Cerebellar cortex (tissue), 1 donor: ENCODE results near the gene CDC25C.
"Not testable (repeated sequence)": the region's sequence is repeated elsewhere in the genome, so short reads cannot be mapped to it uniquely, and the experiment has no call there.

Source experiments
- DNase-seq: peaks from one replicate; pipeline ENCODE4 v3.0.0-alpha.2; 2015; ENCODE audit warnings: low spot score

The CDC25C gene

DNA sequence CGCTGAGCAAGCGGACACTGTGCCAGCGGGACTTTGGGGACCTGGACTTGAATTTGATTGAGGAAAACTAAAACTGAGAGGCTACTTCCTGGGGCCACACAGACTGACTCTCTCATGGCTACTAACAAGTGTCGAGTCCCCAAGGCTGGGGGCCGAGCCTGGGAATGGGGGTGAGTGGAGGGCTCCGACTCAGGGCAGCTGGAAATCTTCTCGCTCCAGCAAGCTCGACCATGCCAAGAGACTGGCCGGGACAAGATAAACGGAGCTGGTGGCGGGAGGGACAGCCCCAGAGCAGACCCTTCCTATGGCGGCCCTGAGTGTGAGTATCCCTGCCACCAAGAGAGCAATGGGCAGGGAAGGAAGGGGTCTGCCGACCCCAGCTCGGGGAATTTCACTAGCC is 15.3 kb upstream of the CDC25C start:
- no peak for DNase-seq

DNA sequence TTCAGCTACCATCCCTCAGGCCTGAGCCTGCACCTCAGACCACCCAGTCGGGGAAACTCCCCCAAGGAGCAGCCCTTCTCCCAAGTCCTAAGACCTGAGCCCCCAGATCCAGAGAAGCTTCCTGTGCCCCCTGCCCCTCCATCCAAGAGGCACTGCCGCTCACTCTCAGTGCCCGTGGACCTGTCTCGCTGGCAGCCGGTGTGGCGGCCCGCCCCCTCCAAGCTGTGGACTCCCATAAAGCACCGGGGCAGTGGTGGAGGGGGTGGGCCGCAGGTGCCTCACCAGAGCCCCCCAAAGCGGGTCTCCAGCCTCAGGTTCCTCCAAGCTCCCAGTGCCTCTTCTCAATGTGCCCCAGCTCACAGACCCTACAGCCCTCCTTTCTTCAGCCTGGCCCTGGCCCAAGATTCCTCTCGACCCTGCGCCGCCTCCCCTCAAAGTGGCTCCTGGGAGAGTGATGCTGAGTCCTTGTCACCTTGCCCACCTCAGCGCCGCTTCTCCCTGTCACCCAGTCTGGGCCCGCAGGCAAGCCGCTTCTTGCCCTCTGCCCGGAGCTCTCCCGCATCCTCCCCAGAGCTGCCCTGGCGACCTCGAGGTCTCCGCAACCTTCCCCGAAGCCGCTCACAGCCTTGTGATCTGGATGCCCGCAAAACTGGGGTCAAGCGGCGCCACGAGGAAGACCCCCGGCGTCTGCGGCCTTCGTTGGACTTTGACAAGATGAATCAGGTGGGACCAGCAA is 13.5 kb upstream of the CDC25C start:
- DNase-seq, result no peak

DNA sequence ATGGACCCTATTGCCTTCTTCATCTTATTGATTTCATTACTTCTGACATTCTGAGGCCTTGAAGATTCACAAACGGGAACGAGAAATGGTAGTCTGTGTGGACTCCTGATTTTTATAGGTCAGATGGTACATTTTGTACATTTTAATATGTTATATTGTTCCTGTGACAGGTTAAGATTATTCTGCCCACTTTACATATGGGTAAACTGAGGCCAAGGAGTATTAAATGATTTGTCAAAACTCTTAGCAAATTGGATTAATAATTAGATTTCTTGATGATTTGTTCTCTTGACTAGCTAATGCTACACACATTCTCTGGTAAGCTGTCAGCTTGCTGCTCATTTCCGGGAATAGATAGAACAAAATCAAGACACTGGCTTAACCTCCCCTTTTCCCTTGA is 8.4 kb upstream of the CDC25C start:
- DNase-seq, result no peak

DNA sequence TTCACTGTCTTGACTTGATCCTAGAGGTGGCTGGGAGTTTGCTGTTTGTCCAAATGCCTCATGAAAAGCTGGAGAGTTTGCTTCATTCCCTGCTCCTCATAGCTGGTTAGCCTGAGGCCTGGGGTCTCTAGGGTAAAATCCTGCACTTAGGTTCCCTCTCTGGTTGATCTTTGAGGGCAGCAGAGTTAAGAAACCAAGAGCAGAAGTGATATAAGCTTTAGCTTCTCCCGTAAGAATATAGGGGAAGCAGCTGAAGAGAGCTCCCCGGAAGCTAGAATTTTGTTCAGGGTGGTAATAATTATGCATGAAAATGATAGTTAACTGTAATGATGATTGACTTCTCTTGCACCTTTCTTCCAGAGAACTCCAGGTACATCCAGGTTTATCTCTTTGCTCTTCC is 7.9 kb upstream of the CDC25C start:
- DNase-seq, result no peak

DNA sequence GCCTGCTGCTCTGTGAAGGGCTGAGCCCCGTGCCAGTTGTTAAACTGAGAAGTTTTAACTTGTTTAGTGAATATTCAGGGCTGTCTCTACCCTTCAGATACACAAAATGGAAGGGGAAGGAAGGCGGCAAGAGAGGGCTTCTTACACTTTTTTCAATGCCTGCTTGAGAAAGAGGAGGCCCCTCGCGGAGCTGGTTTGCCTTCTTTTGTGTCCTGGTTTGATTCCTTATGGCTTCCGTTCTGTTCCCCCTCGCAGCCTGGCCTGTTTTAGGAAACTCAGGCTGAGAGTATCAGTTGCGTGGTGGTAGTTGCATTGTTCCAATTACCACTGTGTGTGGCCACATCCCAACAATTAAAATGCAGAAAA is 7.5 kb upstream of the CDC25C start:
- no peak for DNase-seq

DNA sequence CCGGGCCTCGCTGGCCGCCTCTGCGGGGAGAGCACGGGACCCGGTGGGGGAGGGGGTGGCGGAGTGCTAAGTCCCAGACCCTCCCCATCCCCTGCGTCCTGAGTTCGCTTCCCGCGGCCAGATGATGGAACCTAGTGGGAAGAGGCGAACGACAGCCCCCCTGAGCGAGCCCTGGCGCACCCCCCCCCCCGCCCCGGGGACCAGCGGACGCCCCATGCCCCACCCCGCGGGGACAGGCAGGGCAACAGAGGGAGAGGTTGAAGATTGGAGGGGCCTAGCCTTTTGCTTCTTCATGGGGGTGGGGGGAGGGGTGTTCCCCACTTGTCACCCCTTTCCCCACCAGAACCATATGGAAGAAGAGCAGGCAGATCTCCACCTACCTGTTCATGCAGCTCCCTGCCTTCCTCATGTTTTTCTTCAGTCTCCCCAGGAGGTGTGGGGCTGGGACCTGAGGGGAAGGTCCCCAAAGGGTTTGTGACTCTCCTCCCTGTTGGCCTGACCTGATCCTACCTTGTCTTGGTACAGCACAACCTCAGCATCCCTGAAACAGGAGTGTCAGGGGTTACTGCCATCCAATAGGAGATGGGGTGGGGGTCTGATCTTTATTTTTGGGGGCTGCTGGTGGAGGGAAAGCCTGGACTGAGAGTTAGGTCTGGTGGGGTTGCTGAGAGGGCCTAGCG is 6.9 kb upstream of the CDC25C start:
- DNase-seq, result no peak

DNA sequence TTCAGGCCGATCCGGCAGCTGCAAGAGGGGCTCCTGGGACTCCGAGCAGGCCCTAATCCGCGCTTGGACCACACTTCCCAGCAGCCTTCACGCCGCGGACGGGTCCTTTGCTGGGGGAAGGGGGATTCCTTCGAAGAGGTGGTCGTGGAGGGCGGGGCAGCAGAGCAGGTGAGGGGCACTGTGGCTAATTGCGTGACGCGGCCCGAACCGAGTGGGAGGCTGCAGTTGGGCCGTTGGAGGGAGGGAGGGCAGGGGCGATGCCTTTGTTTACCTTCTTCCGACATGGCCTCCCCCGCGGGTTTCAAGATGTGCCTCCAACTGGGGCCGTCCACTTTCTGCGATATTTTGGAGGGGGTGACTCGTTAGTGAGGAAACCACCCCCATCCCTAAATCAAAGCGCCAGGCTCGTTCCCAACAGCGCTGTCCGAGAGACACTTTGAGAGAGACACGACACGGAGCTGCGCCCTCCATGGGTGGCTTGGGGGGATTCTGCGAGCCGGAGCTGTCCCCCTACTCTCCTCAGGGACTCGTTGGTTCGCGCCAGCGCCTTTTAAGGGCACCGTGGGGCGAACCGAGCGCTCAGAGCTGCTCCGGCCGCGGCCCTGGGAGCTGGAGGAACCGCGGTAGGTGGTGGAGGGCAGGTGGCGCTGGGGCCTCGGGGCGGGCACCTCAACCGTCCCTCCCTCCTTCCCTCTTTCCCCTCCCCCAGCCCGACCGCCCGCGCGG is 6.2 kb upstream of the CDC25C start, which contains the start of gene FAM53C:
FAM53C (plus strand) TSS at position 582 of the 726 bp plus-strand sequence. CDS start 3,070 bp downstream, outside the sequence.
- peak; percentile 92 for DNase-seq

DNA sequence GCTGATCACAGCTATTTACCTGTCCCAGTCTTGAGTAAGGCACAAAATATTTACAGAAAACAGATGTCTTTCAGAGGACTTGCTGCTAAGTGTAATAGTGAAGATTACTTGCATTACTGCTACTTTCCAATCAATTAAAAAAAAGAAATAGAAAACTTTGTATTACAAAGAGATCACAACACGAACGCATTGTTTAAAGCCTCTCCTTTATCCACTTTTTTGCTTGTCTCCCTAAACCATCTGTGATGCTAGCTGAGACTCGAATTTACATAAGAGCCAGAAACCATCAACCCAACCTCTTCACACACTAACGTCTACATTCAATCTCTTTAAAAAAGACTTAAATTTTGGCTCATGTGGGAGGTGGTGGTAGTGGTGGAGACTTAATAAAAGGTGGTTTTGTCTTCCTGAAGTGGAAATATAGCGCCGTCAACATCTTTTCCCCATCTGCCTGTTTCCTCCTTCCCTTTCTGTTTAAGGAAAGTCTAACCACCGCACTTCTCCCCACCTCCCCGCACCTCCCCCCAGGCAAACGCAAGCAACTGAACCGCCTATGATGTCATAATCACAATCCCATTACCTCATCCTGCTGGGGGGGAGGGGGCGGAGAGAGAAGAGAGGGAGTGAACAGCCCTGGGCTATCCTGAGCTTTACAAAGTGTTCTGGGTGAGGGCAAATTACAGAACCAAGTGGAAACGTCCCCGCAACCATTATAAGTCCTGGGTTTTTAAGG is 5.5 kb upstream of the CDC25C start:
- DNase-seq, result peak; percentile 91

DNA sequence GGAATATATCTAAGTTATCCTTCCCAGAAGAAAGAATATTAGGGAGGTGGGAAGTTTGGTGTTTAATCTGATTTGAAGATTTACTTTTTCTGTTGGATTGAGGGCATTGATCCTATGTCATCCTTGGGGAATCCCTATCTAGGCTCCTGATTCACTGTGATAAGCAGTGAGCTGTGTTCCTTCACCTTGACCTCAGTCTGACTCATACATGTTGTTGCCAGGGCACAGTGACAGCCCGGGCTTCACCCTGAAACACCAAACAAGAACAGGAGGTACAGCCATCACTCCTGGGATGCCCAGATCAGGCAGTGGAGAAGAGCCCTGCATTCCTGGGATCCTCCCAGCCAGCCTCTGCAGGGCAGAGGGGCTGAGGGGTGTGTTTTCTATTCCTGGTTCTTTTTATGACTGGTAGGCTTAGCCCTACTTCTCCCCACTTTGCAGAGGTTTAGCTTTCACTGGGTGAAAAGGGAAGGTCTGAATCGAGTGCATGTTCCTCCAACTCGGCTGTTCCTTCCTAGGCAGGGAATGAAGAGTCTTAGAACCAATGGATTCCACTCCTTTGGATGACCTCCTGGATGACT is 3.4 kb upstream of the CDC25C start:
- DNase-seq, result no peak

DNA sequence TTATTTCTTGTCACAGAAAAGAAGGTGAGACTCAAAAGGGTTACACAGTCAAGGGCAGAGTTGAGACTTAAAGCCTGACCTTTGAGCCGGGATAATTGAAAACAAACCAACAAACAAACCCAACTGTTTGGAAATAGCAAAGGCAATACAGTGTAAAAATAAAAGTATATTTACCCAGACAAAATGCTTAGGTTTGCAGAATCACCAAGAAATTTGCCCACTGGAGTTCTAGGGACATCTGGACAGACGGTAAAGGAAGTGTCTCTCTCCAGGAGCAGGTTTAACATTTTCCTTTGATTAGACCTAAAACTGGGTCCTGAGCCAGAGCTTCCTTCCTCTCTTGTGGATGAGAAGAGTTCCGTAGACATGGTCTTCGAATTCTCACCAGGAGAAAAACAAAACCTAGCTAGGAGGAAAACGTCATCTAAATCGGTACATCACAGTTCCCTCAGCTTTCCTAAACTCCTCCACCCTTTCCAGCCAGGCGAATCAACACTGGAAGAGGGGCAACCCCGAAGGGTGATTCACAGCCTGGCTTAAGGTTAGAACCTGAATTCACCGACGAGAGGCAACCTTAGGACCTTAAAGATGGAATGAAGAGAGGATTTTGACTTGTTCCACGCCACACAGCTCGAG is 673 bp downstream of the CDC25C start:
- no peak for DNase-seq

DNA sequence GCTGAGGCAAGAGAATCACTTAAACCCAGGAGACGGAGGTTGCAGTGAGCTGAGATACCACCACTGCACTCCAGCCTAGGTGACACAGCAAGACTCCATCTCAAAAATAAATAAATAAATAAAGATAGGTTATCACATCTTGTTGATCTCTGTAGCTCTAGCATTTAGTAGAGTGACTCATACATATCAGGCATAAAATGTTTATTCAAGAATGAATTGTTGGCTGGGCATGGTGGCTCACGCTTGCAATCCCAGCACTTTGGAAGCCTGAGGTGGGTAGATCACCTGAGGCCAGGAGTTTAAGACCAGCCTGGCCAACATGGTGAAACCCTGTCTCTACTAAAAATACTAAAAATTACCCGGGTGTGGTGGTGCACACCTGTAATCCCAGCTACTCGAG is 13.4 kb downstream of the CDC25C start:
- not testable (repeated sequence) for DNase-seq

DNA sequence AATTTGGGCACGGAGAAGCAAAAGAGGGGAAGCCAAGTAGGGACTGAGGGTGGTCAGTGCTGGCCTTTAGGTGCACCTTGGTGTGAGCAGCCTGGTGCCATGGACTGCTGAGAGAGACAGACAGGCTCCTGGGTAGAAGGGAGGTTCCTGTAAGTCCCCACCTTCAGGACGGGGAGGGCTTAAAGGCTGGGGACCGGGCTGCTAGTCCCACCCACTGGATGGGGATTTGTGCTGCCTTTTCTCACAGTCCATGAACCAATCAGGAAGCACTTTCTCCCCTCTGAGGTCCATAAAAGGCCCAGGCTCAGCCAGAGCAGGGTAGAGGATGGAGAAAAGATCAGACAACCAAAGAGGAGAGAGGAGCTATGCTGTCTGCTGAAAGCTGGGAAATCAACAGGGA is 15.2 kb downstream of the CDC25C start:
- no peak for DNase-seq

DNA sequence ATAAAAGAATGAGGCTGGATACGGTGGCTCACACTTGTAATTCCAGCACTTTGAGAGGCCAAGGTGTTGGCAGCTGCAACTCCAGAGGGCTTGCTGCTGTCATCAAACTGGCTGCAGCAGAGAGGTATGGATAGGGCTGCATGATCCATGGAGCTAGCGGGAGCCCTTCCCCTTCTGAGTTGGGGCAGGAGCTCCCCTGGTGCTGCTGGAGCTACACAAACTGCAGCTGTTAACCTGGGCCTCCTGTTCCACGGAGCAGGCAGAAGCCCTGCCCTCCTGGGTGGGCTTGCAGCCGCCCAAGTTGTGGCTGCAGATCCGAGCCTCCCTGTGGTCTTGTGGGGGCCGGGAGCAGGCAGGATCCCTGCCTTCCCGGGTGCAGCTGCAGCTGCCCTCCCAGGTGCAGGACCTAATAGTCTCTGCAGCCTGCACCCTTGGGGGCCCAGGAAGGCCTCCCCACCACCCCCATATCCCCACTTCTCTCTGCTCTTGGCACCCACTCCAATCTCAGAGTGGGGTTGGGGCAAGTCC is 15.8 kb downstream of the CDC25C start:
- no peak for DNase-seq

DNA sequence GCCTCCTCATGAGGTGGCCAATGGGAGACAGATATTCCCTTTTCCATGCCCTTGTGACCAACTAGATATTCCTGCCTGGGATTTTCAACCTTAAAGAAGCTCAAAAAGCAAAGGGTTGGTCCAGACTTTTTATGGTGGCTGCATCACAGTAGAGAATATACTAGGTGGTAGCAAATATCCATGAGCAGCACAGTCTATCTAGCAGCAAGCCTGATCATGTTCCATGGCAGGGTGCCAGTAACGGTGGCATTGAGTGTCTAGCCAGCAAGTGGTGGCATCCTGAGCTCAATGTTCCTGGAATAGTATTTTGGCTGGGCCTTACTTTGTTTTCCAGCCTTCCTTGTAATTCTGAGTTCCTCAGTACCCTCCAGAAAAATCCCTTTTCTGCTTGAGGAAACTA is 25.8 kb downstream of the CDC25C start:
- DNase-seq, result peak; percentile 94

DNA sequence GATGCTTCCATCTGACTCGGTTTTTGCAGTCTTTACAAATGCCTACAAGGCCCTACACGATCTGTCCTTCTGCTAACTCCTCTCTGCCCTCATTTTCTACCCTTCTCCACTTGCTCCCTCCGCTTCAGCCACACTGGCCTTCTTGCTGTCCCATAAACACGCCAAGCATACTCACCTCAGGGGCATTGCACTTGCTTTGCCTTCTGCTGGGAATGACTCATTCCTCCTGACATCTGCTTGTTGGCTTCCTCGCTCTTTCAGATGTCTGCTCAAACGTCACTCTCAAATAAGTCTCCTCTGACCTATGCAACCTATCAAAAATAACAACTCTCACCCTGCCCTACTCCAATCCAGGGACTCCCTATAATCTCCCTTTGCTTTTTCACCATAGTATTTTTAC is 28.2 kb downstream of the CDC25C start:
- DNase-seq, result peak; percentile 49

DNA sequence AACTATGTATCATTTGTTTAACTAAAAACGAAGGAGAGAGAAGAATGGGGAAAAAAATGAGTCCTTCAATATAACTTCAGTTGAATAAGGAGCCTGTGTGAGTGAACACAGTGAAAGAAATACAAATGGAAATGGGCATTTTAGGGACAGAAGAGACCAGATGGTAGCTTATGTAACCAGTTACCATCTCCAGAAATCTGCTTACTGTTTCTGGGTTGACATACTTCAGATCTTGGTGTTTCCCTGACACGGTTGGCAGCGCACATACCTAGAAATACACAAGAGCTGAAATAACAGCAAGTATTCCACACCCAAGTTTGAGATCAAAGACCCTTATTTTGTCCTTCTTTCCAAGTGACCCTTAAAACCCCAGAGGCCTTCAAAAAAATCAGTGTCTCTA is 42.3 kb downstream of the CDC25C start:
- peak; percentile 98 for DNase-seq

DNA sequence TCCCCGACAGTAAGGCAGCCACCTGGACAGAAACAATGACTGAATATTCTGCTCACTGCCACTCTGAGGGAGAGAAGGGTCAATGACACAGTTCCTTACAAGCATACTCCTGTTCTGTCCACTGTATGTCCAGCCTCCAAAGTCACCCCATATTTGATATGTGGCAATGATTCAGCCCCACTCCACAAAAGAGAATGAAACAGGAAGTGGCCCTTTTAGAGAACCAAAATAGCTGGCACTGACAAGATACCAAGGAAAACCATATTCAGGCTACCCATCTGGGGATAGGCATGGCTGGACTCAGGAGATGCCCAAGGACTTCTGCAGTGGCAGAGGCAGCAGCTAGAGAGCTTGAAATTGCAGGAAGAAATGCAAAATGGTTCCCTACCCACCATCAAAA is 44.4 kb downstream of the CDC25C start:
- DNase-seq, result no peak

DNA sequence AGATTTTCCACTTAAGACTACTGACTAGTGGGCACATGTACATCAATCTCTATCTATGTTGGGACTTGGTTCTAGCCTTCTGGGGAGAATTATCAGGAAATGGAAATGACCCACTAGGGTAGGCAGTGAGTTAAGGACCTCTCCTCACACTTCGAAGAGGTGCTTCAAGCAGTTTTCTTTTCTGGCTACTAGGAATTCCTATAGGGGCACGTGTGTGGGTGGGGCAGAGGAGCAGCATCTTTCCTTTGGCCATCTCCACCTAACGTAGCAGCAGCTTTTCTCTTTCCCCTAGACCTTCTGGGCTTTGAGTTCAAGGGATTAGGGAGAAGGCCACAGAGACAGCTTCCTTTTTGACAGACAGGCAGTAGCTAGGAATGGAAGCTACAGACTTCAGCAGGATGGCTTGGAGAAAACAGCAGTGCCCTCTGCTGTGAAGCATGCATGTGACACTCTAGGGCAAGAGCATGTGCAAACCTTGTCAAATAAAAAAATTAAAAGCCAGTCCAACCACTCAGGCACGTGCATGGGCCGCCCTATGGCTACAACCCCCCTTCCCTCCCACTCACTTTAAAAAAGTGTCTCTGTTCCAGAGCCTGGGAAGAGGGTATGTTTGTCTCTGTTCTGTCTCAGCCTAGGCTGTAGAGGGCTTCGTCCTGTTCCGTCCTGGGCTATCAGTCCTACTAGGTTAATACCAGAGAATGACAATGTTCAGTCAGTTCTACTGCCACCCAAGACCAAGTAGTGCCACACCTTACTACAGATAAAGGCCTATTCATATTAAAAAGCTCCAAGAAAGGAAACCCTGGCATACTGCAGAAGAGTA is 48.5 kb downstream of the CDC25C start:
- DNase-seq, result peak; percentile 60

DNA sequence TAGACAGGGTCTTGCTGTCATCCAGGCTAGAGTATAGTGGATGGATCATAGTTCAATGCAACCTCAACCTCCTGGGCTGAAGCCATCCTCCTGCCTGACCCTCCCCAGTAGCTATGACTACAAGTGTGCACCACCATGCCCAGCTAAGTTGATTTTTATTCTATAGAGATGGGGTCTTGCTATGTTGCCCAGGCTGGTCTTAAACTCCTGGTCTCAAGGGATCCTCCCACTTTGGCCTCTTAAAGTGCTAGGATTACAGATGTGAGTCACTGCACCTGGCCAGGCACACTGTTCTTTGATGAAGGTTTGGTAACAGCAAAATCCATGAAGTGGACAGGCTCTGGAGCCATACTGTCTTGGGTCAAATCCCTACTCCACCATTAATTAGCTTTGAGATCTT is 50.7 kb downstream of the CDC25C start:
- no peak for DNase-seq

DNA sequence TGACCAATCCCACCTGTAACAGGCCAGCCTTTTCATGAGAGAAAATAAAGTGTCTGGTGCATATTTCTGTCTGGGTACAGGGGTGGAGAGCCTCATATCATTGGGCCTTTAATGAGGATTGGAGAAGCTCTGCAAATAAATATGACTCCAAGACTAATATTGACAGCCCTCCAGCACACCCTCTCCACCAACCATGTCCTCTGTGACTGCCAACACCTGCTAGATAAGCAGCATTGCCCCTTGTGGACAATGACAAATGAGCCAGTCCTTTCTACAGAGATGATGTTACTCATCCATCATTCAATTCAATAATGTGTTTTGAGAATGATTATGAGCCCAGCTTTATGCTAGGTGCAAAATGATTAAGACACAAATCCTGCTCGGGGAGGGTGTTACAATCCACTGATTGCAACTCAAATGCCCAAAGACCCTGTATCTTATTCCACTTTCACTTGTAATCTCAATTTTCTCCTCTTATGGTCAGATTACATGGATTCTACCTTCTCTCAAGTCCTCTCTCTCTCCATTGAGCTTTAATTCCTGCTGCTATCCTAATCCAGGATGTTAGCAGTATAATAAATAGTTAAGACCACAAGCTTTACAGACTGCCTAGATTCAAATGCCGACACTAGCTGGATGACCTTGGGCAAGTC is 55.1 kb downstream of the CDC25C start:
- DNase-seq, result no peak
